Body of pancreas (tissue), 4 donors: ENCODE data around the gene WNK4. TPM values are rescaled to one million over a fixed set of nuclear protein-coding genes. Genes with fewer than 3 reads are reported as not detected.

Experiments used
- ATAC-seq: fragments of 150-250 bp; one replicate; pipeline ENCODE4 v1.9.1; 2016
- DNase-seq, 4 donors: peaks; one replicate each; pipeline ENCODE4 v3.0.0-alpha.2; 2019
- H3K27ac ChIP-seq, 4 donors: fragments of 200-600 bp; sonication (generic); 1 replicate in 3 of 4; 2 replicates in 1 of 4; pipeline versions ENCODE4 v1.5.1 to v1.6.1; 2016 to 2019; ENCODE audit warnings: mild to moderate bottlenecking in 1 of 4, mixed read lengths in 1 of 4, moderate library complexity in 1 of 4
- H3K27me3 ChIP-seq, 2 donors: fragments of 200-600 bp; sonication (generic); one replicate each; pipeline ENCODE4 v1.6.0; 2016; ENCODE audit warnings: mild to moderate bottlenecking in 1 of 2
- H3K36me3 ChIP-seq, 2 donors: fragments of 200-600 bp; sonication (generic); replicated peaks in 1 of 2; 2 replicates each; pipeline ENCODE4 v1.5.1; 2016; ENCODE audit warnings: low read depth in 2 of 2; ENCODE audit not compliant: insufficient read depth in 1 of 2
- H3K4me1 ChIP-seq: fragments of 200-600 bp; sonication (generic); one replicate; pipeline ENCODE4 v1.6.0; 2016
- H3K4me3 ChIP-seq, 2 donors: fragments of 200-600 bp; sonication (generic); 1 replicate in 1 of 2; 2 replicates in 1 of 2; pipeline ENCODE4 v1.5.1; 2016 to 2019
- H3K9me3 ChIP-seq, 3 donors: fragments of 200-600 bp; sonication (generic); 1 replicate in 2 of 3; 2 replicates in 1 of 3; pipeline ENCODE4 v1.5.1; 2016
- CTCF ChIP-seq, 7 experiments: fragments of 450-650 bp in 4 of 7; fragments of 200-600 bp in 3 of 7; sonication (generic) in 3 of 7; IDR thresholded peaks; one replicate each; pipeline ENCODE4 v1.5.1; 2016 to 2019; ENCODE audit warnings: antibody characterized with exemption in 7 of 7
- POLR2A ChIP-seq, 3 donors: fragments of 450-650 bp; IDR thresholded peaks; one replicate each; pipeline ENCODE4 v1.6.1; 2016; ENCODE audit warnings: antibody characterized with exemption in 3 of 3, mild to moderate bottlenecking in 2 of 3
- WGBS, 2 donors: methylation state at CpG; one replicate each; pipeline ENCODE4 v1.1.5; 2017; 5-methylcytosine and 5-hydroxymethylcytosine counted together
- intact Hi-C: fragments of 100-400 bp; cut with DNase I; formaldehyde crosslinking; loops from one replicate; pipeline ENCODE4 v1.15.1; 2023
- total RNA-seq, 2 donors: library from RNA; depleted of rRNA; stranded (reverse); fragments of >200 nt; gene quantifications; one replicate each; pipeline ENCODE4 v1.1.0, GENCODE V29; 2016

The WNK4 gene
- total RNA-seq, 2 donors from 2014 or later: 0.26 TPM; not detected in 1

- Histone ChIP-seq H3K27me3 (no peaks in the 10 kb centered on the region), H3K4me3 (no peak overlapping the region), H3K9me3 (no peaks in the 10 kb centered on the region), H3K27ac (peak overlapping the region; percentile 72 to 92 (median 92)), H3K4me1 (peaks cover 47% of the 10 kb centered on the region), H3K36me3 (no peaks in the 10 kb centered on the region)
- intact Hi-C loops: no loop called here
- DNase-seq (no peak), ATAC-seq (no peak)
- TF ChIP-seq CTCF (IDR thresholded peaks at IDR 0.05): no peak
- TF ChIP-seq POLR2A (IDR thresholded peaks at IDR 0.05): no peak
- 50 to 53% methylated on average over 2 of the region's 2 CpGs for WGBS, 2 donors
Measured at GRCh38 chr17:42803074-42803883, 22.9 kb downstream of the WNK4 start.

GRCh38 chr17:42804918-42805367 is 24.5 kb downstream of the WNK4 start:
- H3K4me1 ChIP-seq: peaks cover 40% of the 10 kb centered on the region
- H3K27me3 ChIP-seq: no peaks in the 10 kb centered on the region
- TF ChIP-seq POLR2A (IDR thresholded peaks at IDR 0.05): peak in 2 of 3 donors; percentile 36 to 37
- no peak for TF ChIP-seq CTCF (IDR thresholded peaks at IDR 0.05)
- H3K9me3 ChIP-seq: no peaks in the 10 kb centered on the region
- peak overlapping the region; percentile 72 to 92 (median 92) for H3K27ac ChIP-seq
- H3K4me3 ChIP-seq: no peak overlapping the region
- intact Hi-C loops: no loop called here
- 10 to 16% methylated on average over 1 of the region's 1 CpG for WGBS, 2 donors
- peak; percentile 91 for ATAC-seq
- peak; percentile 52 to 79 (median 70) for DNase-seq
- no peaks in the 10 kb centered on the region for H3K36me3 ChIP-seq

- H3K27ac ChIP-seq: peak overlapping the region in 3 of 4 donors; percentile 92
- peaks cover 40% of the 10 kb centered on the region for H3K4me1 ChIP-seq
- no peak for TF ChIP-seq POLR2A (IDR thresholded peaks at IDR 0.05)
- no peak for TF ChIP-seq CTCF (IDR thresholded peaks at IDR 0.05)
- WGBS, 2 donors: 47 to 68% methylated on average over 1 of the region's 1 CpG
- no peaks in the 10 kb centered on the region for H3K27me3 ChIP-seq
- DNase-seq (no peak), ATAC-seq (no peak)
- intact Hi-C loops: no loop called here
- H3K9me3 ChIP-seq: no peaks in the 10 kb centered on the region
- no peak overlapping the region for H3K4me3 ChIP-seq
- peaks cover 0 to 7% of the 10 kb centered on the region in 2 donors for H3K36me3 ChIP-seq
Measured at GRCh38 chr17:42806249-42806648, 25.8 kb downstream of the WNK4 start.

GRCh38 chr17:42809250-42809649 is 28.8 kb downstream of the WNK4 start:
- ATAC-seq (no peak), DNase-seq (peak in 3 of 4 donors; percentile 45 to 58 (median 47))
- 5 to 11% methylated on average over 3 of the region's 3 CpGs for WGBS, 2 donors
- Histone ChIP-seq H3K4me3 (no peak overlapping the region), H3K27me3 (no peaks in the 10 kb centered on the region), H3K9me3 (no peaks in the 10 kb centered on the region), H3K27ac (peak overlapping the region in 2 of 4 donors; percentile 48 to 59), H3K36me3 (peaks cover 5 to 18% of the 10 kb centered on the region in 2 donors), H3K4me1 (peaks cover 24% of the 10 kb centered on the region)
- TF ChIP-seq POLR2A (IDR thresholded peaks at IDR 0.05) (no peak), CTCF (IDR thresholded peaks at IDR 0.05) (no peak)
- intact Hi-C loops: no loop called here
